ENCODE measurements around the gene TICAM1.
A peak's percentile ranks its signal among the peaks of the same experiment; 100 is the strongest.

Gene TICAM1

DNA sequence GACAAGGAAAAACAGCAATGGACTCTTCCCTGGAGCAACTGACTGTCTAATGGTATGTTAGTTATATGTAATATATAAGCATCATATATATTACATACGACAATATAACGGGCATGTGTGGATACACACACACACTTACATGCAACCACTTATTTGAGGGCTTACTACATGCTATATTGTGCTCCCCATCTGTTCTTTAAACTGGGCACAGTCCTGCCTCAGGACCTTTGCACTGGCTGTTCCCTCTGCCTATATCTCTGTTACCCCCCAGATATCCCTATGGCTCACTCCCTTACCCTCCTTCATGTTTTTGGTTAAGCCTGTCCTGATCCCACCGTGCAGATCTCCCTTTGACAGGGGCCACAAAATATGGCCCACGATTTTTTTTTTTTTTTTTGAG, 10.2 kb downstream of the TICAM1 start:
- Histone ChIP-seq H3K27me3 (ENCODE audit: control insufficient read depth, insufficient read depth, low read length) (no peaks in the 10 kb centered on the region), H3K4me3 (ENCODE audit: low read depth, low read length) (no peak overlapping the region), H3K9me3 (ENCODE audit: control insufficient read depth, low read length) (no peaks in the 10 kb centered on the region), H3K79me2 (no peaks in the 10 kb centered on the region), H2AFZ (no peak overlapping the region), H3K4me1 (no peaks in the 10 kb centered on the region), H3K27ac (no peak overlapping the region), H3K36me3 (ENCODE audit: control insufficient read depth, insufficient read depth, low read length) (no peaks in the 10 kb centered on the region), H3K9ac (no peak overlapping the region), H3K4me2 (ENCODE audit: low read length) (no peak overlapping the region)
- no peak for TF ChIP-seq CTCF (IDR thresholded peaks at IDR 0.05)

GRCh38 chr19:4817467-4818277, 13.8 kb downstream of the TICAM1 start:
- H2AFZ ChIP-seq: no peak overlapping the region
- H3K27me3 ChIP-seq (ENCODE audit: control insufficient read depth, insufficient read depth, low read length): no peaks in the 10 kb centered on the region
- H3K79me2 ChIP-seq: no peaks in the 10 kb centered on the region
- no peak overlapping the region for H3K27ac ChIP-seq
- TF ChIP-seq CTCF (IDR thresholded peaks at IDR 0.05): no peak
- no peak overlapping the region for H3K4me2 ChIP-seq (ENCODE audit: low read length)
- H3K36me3 ChIP-seq (ENCODE audit: control insufficient read depth, insufficient read depth, low read length): no peaks in the 10 kb centered on the region
- no peaks in the 10 kb centered on the region for H3K9me3 ChIP-seq (ENCODE audit: control insufficient read depth, low read length)
- peaks cover 9% of the 10 kb centered on the region for H3K4me1 ChIP-seq
- no peak overlapping the region for H3K9ac ChIP-seq
- no peak overlapping the region for H3K4me3 ChIP-seq (ENCODE audit: low read depth, low read length)

- Histone ChIP-seq H3K4me1 (peaks cover 9% of the 10 kb centered on the region), H3K4me2 (ENCODE audit: low read length) (no peak overlapping the region), H2AFZ (no peak overlapping the region), H3K4me3 (ENCODE audit: low read depth, low read length) (no peak overlapping the region), H3K9ac (no peak overlapping the region), H3K27ac (no peak overlapping the region), H3K79me2 (no peaks in the 10 kb centered on the region), H3K27me3 (ENCODE audit: control insufficient read depth, insufficient read depth, low read length) (no peaks in the 10 kb centered on the region), H3K9me3 (ENCODE audit: control insufficient read depth, low read length) (no peaks in the 10 kb centered on the region), H3K36me3 (ENCODE audit: control insufficient read depth, insufficient read depth, low read length) (no peaks in the 10 kb centered on the region)
- no peak for TF ChIP-seq CTCF (IDR thresholded peaks at IDR 0.05)
Measured at GRCh38 chr19:4816950-4817278, 14.6 kb downstream of the TICAM1 start.

DNA sequence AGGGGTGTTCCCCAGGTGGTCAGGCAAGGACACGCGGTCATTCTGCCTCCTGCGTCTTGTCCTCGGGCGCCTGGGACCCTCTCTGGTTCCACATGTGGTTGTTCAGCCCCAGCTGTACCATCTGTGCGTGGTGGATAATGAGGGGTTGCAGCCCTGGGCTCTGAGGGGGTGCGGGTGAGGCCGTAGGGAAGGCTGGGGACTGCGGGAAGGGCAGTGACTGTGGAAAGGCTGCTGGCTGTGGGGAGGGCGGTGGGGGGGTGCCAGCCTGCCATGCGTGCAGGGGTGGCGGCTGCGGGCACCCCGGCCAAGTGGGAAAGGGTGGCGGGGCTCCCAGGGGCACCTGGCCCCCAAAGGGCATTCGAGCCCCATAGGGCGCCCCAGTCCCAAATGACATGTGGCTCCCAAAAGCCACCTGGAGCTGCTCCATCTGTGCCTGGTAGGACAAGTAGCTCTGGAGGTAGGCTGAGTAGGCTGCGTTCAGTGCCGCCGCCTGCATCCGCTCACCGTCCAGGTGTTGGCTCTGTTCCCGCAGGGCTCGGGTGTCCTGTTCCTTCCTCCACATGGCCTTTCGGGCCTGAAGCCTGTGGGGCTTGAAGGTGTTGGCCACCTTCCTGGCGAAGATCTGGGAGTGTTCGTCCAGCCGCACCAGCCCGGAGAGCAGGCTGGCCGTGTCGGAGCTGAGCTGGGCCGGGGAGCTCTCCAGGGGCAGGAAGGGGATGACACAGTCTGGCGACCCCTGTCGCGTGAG, 15.1 kb downstream of the TICAM1 start:
- Histone ChIP-seq H3K79me2 (no peaks in the 10 kb centered on the region), H3K27ac (peak overlapping the region; percentile 56), H3K9ac (no peak overlapping the region), H3K27me3 (ENCODE audit: control insufficient read depth, insufficient read depth, low read length) (no peaks in the 10 kb centered on the region), H3K4me1 (peaks cover 9% of the 10 kb centered on the region), H3K4me2 (ENCODE audit: low read length) (peak overlapping the region; percentile 4), H2AFZ (peak overlapping the region; percentile 68), H3K9me3 (ENCODE audit: control insufficient read depth, low read length) (no peaks in the 10 kb centered on the region), H3K36me3 (ENCODE audit: control insufficient read depth, insufficient read depth, low read length) (no peaks in the 10 kb centered on the region), H3K4me3 (ENCODE audit: low read depth, low read length) (no peak overlapping the region)
- no peak for TF ChIP-seq CTCF (IDR thresholded peaks at IDR 0.05)
